ENCODE data around the gene SMTNL1.

GRCh38 chr11:57536947-57537619, at the start of gene SMTNL1:
- TF ChIP-seq E2F4 (CRISPR knock-in tag; IDR thresholded peaks at IDR 0.05; ENCODE audit: borderline replicate concordance, low read depth) (no peak), CTCF (IDR thresholded peaks at IDR 0.05) (no peak), KAT7 (CRISPR knock-in tag; IDR thresholded peaks at IDR 0.05; ENCODE audit: borderline replicate concordance) (no peak), AFF4 (CRISPR knock-in tag; IDR thresholded peaks at IDR 0.05; ENCODE audit: borderline replicate concordance) (no peak), ZNF121 (CRISPR knock-in tag; IDR thresholded peaks at IDR 0.05) (no peak), SP1 (CRISPR knock-in tag; conservative IDR thresholded peaks at IDR 0.05) (no peak), USF2 (CRISPR knock-in tag; IDR thresholded peaks at IDR 0.05) (no peak), E2F1 (CRISPR knock-in tag; IDR thresholded peaks at IDR 0.05) (no peak), AR (CRISPR knock-in tag; IDR thresholded peaks at IDR 0.05) (no peak)

Data from WTC11 (cell line).